Measurements from ENCODE around the gene ATP9A.

The ATP9A gene

DNA sequence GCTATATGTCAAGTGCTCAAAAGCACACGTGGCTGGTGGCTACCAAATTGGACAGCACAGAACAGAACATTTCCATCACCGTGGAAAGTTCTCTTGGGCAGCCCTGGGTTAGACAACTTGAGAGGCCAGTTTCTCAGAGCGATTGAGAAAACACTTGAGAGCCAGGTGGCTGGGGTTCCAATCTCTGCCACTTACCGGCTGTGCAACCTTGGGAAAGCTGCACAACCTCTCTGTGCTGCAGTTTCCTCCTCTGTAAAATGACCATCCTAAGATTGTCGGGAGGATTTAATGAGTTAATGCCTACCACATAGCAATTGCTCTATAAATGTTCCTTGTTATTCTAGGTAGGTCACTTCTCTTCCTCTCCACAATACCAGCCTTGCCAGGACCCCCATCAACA lies 200.6 kb downstream of the ATP9A start:
- no peak for DNase-seq

DNA sequence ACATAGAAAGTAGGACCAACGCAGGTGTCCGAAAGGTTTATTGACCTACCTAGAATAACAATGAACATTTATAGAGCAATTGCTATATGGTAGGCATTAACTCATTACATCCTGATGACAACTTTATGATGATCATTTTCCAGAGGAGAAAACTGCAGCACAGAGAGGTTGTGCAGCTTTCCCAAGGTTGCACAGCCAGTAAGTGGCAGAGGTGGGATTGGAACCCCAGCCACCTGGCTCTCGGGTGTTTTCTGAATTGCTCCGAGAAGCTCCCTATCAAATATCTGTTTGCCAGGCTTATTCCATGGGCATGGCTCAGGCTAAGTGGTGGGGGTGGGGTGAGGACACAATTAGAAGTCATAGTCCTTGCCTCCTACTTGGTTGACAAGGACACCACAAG lies 201.6 kb downstream of the ATP9A start:
- DNase-seq, result no peak

DNA sequence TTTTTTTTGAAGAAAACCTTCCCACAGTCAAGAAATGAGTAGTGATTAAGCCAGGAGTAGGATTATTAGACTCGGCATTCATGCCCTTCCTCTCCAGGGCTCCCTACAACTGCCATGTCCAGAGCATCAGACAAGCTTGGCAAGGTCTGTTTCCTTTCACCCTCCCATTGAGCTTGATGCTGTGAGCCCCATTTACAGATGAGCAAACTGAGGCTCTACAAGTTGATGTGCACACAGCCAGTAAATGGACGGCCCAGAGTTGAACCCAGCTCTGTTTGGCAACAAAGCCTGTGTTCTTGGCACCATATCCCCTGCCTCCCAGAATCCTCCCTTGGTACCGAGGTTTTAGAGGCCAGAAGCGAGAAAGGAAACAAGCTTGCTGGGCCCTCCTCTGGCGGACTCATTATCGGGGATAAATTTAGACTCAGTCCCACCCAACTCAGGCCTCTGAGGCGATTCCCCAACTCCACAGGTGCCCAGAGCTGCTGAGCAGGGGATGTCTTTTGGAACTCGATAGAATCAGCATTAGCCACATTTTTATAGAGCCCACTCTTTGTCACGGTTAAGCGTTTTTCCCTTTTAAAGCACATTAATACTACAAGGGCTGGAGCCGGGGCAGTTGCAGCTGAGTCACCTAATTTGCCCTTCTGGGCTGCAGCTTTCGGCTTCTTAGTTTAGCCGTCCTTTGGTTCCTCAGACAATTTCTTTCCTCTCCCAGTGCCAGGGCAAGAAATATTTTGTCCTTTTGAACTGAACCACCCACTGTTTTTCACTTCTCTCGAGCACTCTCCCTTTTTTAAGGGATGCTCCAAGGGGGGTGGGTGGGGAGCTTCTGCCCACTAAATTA lies 202.7 kb downstream of the ATP9A start:
- no peak for DNase-seq

DNA sequence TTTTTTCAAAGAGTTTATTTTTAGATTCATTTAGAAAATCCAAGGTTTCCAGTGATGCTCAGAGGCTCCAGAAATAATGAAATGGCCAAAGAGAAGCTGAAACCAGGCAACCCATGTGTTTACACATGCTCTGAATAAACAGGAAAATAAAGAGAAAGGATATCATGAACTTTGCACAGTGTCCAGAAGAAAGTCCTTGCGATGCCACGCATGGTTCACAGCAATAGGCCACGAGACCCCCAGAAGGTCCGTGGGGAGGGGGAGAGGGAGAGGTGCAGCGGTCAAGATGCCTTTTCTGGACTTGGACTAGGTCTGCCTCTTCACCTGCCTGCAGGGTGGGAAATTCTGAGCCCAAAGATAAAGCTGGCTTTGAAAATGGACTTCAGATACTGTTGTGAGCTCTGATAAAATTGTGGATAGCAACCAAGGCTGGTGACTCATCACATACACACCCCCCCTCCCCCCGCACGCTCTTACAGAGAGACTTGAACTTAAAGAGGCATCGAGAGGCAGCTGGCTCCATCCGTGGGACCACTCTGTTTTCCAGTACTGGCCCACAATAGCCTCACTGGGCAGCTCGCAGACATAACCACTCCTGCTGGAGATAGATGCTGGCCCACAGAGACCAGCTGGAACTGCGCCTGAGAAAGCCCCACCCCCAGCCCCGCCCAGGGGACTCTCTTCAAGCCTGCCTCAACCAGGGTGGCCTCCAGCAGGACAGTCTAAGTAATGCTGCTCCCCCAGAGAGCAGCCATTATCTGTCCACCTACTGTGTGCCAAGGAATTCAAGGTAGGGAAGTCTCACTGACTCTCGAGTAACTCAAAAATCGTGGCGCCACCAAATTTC lies 204.5 kb downstream of the ATP9A start:
- peak in 1 of 2 experiments; percentile 26 for DNase-seq

GRCh38 chr20:51563174-51563485 lies 205.1 kb downstream of the ATP9A start:
- no peak for DNase-seq

DNA sequence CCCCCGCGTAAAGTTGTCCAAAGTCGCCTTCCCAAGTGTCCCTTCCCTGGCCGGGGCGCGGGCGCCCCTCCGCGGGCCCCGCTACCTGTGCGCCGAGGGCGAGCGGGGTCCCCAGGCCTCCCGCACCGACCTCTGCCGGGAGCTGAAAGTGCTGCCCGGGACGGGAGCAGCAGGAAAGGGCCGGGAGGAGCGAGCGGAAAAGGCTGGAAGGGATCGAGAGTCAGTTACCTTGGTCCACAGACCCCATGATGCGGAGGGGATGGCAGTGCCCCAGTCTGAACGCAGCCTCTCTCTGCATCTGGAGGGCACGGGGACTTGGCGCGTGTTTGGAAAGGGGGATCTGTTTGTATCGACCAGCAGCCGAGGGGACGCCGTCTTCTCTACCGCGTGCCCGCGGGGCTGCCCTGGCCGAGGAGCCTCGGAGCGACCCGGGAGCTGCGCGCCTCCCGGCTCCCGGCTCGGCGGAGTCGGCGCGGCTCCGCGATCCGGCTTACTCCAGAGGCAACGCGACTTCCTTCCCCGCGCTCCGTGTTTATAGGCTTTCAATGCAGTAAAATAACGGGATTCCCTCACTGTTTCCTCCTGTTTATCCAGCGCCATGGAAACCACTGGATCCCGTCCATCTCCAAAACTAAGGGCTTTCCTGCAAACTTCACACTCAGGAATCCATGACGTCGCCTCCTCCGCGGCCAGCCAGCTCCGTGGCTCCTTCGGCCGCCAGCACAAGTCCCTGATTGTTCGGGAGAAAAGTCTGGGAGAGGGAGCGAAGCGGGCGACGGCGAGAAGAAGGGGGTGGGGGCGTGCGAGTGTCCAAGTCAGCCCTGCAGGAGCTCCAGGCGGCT lies 205.6 kb downstream of the ATP9A start:
- DNase-seq, result peak in 1 of 2 experiments; percentile 25

DNA sequence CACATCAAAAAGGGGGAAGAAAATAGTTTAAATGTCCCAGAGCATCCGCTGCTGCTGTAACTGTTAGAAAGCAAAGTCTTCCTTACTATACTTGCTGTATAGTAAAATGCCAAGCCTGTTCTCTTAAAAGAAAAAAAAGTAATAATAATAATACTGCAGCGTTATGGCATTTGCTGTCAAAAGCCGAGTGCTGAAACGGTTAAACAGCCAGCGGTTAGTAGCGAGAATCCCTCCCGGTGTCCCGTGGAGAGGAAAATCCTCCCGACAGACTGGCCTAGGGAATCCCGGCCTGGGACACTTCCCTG lies 206.2 kb downstream of the ATP9A start:
- no peak for DNase-seq

DNA sequence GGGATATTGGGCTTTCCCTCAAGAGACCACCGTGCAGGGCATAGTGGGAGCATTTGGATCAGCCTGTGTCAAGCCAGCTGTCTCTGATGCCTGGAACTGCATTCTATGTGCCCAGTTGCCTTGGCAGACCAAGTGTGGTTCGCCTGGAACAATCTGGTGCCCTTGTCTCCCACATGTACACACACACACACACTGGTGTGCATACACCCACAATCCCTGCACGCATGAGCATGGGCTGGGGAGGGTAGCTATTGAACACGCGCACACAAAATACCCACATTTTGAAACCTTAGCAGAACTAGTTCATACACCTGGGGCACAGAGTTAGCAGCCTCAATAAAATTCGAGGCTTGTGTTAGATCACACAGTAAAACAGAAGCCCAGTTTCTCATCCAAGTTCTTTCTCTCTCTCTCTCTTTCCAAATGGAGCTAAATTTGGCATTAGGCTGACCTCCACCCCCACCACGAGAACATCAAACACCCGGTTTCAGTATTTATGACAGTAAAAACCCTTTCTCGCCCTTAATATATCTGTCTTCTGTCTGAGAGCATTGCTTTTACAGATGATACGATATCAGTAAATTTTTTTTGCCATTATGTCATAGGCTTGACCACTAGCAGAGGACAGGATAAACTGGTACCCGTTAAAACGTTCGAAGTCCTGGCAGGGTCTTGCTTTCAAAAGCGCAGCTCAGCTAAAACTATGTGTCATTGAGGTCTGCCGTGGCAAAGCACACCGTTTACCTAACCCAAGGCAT lies 207.5 kb downstream of the ATP9A start:
- no peak for DNase-seq

- no peak for DNase-seq
These were observed 208.1 kb downstream of the ATP9A start for GRCh38 chr20:51560042-51560441.

GRCh38 chr20:51554538-51555165 lies 213.5 kb downstream of the ATP9A start:
- DNase-seq, result no peak

DNA sequence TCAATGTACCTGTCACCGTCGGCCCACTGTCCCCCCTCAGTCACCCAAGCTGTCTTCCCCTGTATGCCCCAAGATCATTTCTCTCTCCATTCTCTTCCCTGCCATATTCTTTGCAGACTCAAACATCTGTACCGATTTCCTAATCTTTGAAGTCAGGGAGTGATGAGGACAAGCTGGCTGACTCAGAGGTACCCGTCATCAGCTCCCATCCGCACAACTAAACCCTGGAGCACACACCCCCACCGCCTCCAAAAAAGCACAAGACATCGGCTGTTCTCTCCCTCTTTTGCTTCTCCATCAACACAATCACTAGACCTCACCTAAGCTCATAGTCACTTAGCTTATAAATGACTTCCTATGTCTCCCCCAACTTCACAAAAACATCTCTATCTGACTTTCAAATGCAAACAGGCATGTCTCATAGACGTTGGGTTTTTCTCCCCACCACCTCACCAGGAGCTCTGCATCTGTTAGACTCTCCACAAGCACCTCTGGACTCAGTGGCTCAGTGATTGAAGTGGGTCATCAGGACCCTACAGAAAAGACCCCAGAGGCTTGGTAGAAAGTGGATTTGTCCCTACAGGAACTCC lies 214.2 kb downstream of the ATP9A start:
- DNase-seq, result no peak

GRCh38 chr20:51551186-51551585 lies 217.0 kb downstream of the ATP9A start:
- no peak for DNase-seq

DNA sequence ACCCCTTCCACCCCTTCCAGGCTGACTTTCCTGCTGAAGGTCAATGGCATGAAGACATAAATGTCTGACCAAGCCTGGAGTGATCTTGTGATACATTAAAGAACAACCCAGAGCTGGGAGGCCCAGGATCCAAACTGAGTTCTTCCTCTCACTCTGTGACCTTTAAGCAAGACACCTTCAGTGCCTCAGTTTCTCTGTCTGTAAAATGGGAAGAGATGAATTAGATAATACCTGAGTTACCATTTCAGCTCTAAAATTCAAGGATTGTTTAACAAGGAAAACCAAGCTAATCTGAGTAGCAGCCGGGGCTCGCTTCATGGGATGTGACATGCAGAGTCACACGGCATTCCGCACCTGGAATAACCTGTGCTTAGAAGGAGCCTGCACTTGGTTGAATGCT lies 218.7 kb downstream of the ATP9A start:
- no peak for DNase-seq

DNA sequence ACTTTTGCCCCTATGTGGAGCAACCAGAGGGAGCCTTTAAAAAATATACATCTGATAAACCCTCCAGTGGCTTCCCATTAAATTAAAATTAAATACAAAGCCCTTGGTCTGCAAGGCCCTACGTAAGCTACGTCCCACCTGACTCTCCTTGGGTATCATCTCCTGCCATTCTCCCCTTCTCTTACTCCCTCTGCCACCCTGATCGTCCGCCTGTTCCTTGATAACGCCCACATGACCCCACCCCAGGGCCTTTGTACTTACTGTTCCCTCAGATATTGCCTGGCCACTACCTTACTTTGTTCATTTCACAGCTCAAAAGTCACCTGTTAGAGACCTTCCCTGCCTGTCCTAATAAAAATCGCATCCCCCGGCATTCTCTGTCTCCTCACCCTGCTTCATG lies 220.2 kb downstream of the ATP9A start:
- no peak for DNase-seq

Measured in NCI-H446 (cell line).